PC-9 (cell line): ENCODE measurements around the gene ECI1.

Experiments used
- EZH2 ChIP-seq: fragments of 200-600 bp; sonication (generic); IDR thresholded peaks from 2 replicates; pipeline ENCODE4 v1.8.0; 2017; ENCODE audit warnings: antibody characterized with exemption, low read depth
- TF ChIP-seq, protein P1 (sequence below): fragments of 200-600 bp; sonication (generic); conservative IDR thresholded peaks from 2 replicates; pipeline ENCODE4 v1.6.1; 2017; ENCODE audit warnings: mixed run types, antibody characterized with exemption, mild to moderate bottlenecking, moderate library complexity

DNA sequence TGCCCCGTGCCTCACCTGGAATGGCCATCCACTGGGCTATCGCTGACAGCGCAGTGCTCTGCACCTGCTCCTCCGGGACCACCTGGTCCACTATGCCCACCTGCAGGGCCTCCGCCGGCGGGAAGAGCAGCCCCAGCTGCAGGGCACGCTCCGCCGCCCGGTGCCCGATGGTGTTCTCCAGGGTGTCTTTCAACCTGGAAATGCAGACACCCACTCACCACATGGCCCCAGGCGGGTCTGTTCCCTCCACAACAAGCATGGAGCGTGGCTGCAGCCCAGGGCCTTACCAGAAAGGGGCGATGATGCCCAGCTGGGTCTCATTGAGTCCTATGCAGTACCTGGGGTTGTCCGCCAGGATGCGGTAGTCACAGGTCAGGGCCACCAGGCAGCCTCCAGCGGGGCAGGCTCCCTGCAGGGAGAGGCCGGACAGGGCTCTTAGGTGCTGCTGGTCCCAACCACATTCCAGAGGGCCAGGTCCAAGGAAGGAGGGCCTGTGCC, 8.3 kb downstream of the ECI1 start:
- TF ChIP-seq, protein P1, sequence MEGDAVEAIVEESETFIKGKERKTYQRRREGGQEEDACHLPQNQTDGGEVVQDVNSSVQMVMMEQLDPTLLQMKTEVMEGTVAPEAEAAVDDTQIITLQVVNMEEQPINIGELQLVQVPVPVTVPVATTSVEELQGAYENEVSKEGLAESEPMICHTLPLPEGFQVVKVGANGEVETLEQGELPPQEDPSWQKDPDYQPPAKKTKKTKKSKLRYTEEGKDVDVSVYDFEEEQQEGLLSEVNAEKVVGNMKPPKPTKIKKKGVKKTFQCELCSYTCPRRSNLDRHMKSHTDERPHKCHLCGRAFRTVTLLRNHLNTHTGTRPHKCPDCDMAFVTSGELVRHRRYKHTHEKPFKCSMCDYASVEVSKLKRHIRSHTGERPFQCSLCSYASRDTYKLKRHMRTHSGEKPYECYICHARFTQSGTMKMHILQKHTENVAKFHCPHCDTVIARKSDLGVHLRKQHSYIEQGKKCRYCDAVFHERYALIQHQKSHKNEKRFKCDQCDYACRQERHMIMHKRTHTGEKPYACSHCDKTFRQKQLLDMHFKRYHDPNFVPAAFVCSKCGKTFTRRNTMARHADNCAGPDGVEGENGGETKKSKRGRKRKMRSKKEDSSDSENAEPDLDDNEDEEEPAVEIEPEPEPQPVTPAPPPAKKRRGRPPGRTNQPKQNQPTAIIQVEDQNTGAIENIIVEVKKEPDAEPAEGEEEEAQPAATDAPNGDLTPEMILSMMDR = 0 out of 2 replicates have a peak, but pooled peaks have one; percentile 17
- no peak for TF ChIP-seq EZH2
